Osteoblast (primary cell): ENCODE measurements around the gene LSMEM2. TPM values are rescaled to one million over a fixed set of nuclear protein-coding genes. Genes with fewer than 3 reads are reported as not detected.
"Not testable (repeated sequence)": the region's sequence is repeated elsewhere in the genome, so short reads cannot be mapped to it uniquely, and the experiment has no call there.

ENCODE experiments used
- DNase-seq: peaks from one replicate; pipeline ENCODE4 v3.0.0; 2011; ENCODE audit warnings: low spot score, mixed read lengths; ENCODE audit not compliant: insufficient read length; ENCODE audit errors: missing footprints
- H2AFZ ChIP-seq: 2 replicates; pipeline ENCODE4 v1.6.0; 2011; ENCODE audit warnings: mild to moderate bottlenecking, low read length
- H3K27ac ChIP-seq: 2 replicates; pipeline ENCODE4 v1.5.1; 2011; ENCODE audit warnings: mild to moderate bottlenecking, low read depth, low read length, moderate library complexity
- H3K27me3 ChIP-seq: 2 replicates; pipeline ENCODE4 v1.6.0; 2012; ENCODE audit warnings: mild to moderate bottlenecking, control low read depth, inconsistent platforms, low read length, moderate library complexity; ENCODE audit not compliant: insufficient read depth
- H3K36me3 ChIP-seq: 2 replicates; pipeline ENCODE4 v1.5.1; 2011; ENCODE audit warnings: mild to moderate bottlenecking, low read length, control low read depth, moderate library complexity; ENCODE audit not compliant: insufficient read depth
- H3K4me1 ChIP-seq: 2 replicates; pipeline ENCODE4 v1.5.1; 2011; ENCODE audit warnings: mild to moderate bottlenecking, low read length, control low read depth, moderate library complexity; ENCODE audit not compliant: insufficient read depth
- H3K4me2 ChIP-seq: 2 replicates; pipeline ENCODE4 v1.6.0; 2011; ENCODE audit warnings: mild to moderate bottlenecking, low read length; ENCODE audit not compliant: insufficient read depth
- H3K4me3 ChIP-seq: fragments of 200-600 bp; sonication (generic); 3 replicates; pipeline ENCODE4 v1.5.1; 2012; ENCODE audit warnings: mild to moderate bottlenecking, low read length, inconsistent platforms; ENCODE audit not compliant: insufficient read depth
- H3K79me2 ChIP-seq: 2 replicates; pipeline ENCODE4 v1.6.0; 2012; ENCODE audit warnings: mild to moderate bottlenecking, low read length, control low read depth, inconsistent platforms; ENCODE audit not compliant: insufficient read depth
- H3K9me3 ChIP-seq: 2 replicates; pipeline ENCODE4 v1.5.1; 2011; ENCODE audit warnings: low read depth, low read length, control low read depth
- H4K20me1 ChIP-seq: 2 replicates; pipeline ENCODE4 v1.6.0; 2012; ENCODE audit warnings: mild to moderate bottlenecking, low read length, control low read depth; ENCODE audit not compliant: insufficient read depth
- total RNA-seq: library from RNA; depleted of rRNA; stranded (reverse); fragments of >200 nt; gene quantifications from 2 replicates; pipeline ENCODE4 v1.2.3, GENCODE V29; 2012
- TF ChIP-seq, protein P1 (sequence below): IDR thresholded peaks from 2 replicates; pipeline ENCODE4 v1.5.1; 2011; ENCODE audit warnings: mild to moderate bottlenecking, low read depth, low read length, moderate library complexity; ENCODE audit errors: extremely low read depth

The LSMEM2 gene
- total RNA-seq, 1 donor: not detected

DNA sequence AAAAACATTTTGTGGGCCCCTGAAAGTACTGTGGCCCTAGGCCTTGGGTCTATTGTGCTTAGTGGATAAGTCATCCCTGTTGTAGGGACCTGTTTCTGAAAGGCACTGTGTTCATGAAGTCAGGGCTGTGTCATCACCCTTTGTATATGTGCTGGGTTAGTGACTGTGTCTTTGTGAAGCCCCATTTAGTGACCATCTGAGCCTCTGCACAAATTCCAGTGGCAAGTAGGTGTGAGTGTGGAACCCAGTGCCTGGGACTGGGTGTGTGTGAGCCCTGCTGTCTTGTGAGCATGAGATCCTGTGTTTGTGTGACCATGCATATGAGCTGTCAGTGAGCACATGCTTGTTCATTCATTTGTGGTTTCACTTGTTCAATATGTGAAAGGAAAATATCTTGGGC, 25.7 kb downstream of the LSMEM2 start:
- peak; percentile 87 for DNase-seq
- H2AFZ ChIP-seq: no peak overlapping the region
- no peaks in the 10 kb centered on the region for H3K27me3 ChIP-seq
- no peak overlapping the region for H3K4me2 ChIP-seq
- H3K4me1 ChIP-seq: peaks cover 11% of the 10 kb centered on the region
- no peak overlapping the region for H3K4me3 ChIP-seq
- no peaks in the 10 kb centered on the region for H4K20me1 ChIP-seq
- H3K27ac ChIP-seq: no peak overlapping the region
- H3K36me3 ChIP-seq: no peaks in the 10 kb centered on the region
- TF ChIP-seq, protein P1, sequence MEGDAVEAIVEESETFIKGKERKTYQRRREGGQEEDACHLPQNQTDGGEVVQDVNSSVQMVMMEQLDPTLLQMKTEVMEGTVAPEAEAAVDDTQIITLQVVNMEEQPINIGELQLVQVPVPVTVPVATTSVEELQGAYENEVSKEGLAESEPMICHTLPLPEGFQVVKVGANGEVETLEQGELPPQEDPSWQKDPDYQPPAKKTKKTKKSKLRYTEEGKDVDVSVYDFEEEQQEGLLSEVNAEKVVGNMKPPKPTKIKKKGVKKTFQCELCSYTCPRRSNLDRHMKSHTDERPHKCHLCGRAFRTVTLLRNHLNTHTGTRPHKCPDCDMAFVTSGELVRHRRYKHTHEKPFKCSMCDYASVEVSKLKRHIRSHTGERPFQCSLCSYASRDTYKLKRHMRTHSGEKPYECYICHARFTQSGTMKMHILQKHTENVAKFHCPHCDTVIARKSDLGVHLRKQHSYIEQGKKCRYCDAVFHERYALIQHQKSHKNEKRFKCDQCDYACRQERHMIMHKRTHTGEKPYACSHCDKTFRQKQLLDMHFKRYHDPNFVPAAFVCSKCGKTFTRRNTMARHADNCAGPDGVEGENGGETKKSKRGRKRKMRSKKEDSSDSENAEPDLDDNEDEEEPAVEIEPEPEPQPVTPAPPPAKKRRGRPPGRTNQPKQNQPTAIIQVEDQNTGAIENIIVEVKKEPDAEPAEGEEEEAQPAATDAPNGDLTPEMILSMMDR: no peak
- no peaks in the 10 kb centered on the region for H3K79me2 ChIP-seq
- peaks cover 3% of the 10 kb centered on the region for H3K9me3 ChIP-seq

DNA sequence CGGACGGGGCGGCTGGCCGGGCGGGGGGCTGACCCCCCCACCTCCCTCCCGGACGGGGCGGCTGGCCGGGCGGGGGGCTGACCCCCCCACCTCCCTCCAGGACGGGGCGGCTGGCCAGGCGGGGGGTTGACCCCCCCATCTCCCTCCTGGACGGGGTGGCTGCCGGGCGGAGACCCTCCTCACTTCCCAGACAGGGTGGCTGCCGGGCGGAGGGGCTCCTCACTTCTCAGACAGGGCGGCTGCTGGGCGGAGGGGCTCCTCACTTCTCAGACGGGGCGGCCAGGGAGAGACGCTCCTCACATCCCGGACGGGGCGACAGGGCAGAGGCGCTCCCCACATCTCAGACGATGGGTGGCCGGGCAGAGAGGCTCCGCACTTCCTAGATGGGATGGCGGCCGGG, 33.2 kb downstream of the LSMEM2 start:
- not testable (repeated sequence) for H3K4me3 ChIP-seq, H3K27me3 ChIP-seq, H3K4me2 ChIP-seq, H4K20me1 ChIP-seq, H3K27ac ChIP-seq, H3K4me1 ChIP-seq, H3K79me2 ChIP-seq, DNase-seq, H3K36me3 ChIP-seq, H3K9me3 ChIP-seq, H2AFZ ChIP-seq

DNA sequence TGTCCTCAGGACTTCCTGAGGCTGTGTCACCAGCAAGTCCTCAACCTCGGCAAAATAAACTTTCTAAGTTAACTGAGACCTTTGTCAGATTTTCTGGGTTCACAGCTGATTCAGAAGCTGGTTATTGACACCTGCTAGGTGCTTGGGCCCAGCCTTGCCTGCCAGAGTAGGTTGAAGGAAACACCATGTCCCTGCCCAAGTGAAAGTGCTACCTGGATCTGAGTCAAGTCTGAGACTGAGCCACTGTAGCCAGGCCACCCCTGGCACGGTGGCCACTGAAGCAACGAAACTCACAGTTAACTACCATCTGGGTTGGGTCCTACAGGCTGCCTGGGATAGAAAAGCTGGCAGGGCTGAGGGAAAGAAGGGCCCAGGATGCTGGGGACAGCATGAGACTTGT, 35.5 kb downstream of the LSMEM2 start:
- H3K9me3 ChIP-seq: peaks cover 2% of the 10 kb centered on the region
- DNase-seq: no peak
- no peaks in the 10 kb centered on the region for H3K4me1 ChIP-seq
- H3K4me2 ChIP-seq: no peak overlapping the region
- peaks cover 26% of the 10 kb centered on the region for H4K20me1 ChIP-seq
- H3K27me3 ChIP-seq: no peaks in the 10 kb centered on the region
- peaks cover 23% of the 10 kb centered on the region for H3K36me3 ChIP-seq
- H3K27ac ChIP-seq: no peak overlapping the region
- no peak overlapping the region for H2AFZ ChIP-seq
- no peak overlapping the region for H3K4me3 ChIP-seq
- TF ChIP-seq, protein P1: no peak
- H3K79me2 ChIP-seq: peaks cover 16% of the 10 kb centered on the region

DNA sequence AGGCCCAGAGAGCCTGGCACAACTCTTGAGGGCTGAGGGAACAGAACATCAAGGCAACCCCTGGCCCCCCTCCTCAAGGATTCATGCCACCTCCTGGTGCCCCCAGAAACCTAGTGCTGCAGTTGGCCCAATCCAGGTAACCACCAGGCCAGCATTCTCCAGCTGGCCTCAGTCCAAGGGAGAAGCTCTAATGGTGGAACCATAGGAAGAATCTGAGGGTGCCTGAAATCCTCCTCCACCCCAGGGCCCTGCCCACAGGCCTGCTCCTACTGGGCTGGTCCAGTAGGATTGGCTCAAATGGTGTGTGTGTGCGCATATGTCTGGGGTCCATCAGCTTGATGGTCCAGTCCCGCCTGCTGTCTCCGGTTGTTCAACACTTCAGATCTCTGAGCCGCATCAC, 35.9 kb downstream of the LSMEM2 start:
- H3K4me2 ChIP-seq: no peak overlapping the region
- peaks cover 28% of the 10 kb centered on the region for H3K36me3 ChIP-seq
- H3K27me3 ChIP-seq: no peaks in the 10 kb centered on the region
- no peak overlapping the region for H2AFZ ChIP-seq
- TF ChIP-seq, protein P1: no peak
- DNase-seq: no peak
- H3K79me2 ChIP-seq: peaks cover 21% of the 10 kb centered on the region
- no peak overlapping the region for H3K4me3 ChIP-seq
- no peak overlapping the region for H3K27ac ChIP-seq
- H3K4me1 ChIP-seq: peaks cover under 1% of the 10 kb centered on the region
- no peaks in the 10 kb centered on the region for H3K9me3 ChIP-seq
- peaks cover 30% of the 10 kb centered on the region for H4K20me1 ChIP-seq
